HFF-Myc (cell line): Measurements from ENCODE around the gene RNFT2.
A peak's percentile ranks its signal among the peaks of the same experiment; 100 is the strongest.

Experiments used
- DNase-seq: peaks from one replicate; pipeline ENCODE4 v3.0.0-alpha.2; 2011; ENCODE audit warnings: low read depth; ENCODE audit errors: extremely low read depth
- H3K4me3 ChIP-seq: replicated peaks from 2 replicates; pipeline ENCODE4 v1.5.1; 2011; ENCODE audit warnings: low read depth, mild to moderate bottlenecking, control low read depth, low read length
- CTCF ChIP-seq: IDR thresholded peaks from 2 replicates; pipeline ENCODE4 v1.5.1; 2012; ENCODE audit warnings: mild to moderate bottlenecking, low read depth, low read length, control low read depth; ENCODE audit errors: missing control alignments

RNFT2 gene

DNA sequence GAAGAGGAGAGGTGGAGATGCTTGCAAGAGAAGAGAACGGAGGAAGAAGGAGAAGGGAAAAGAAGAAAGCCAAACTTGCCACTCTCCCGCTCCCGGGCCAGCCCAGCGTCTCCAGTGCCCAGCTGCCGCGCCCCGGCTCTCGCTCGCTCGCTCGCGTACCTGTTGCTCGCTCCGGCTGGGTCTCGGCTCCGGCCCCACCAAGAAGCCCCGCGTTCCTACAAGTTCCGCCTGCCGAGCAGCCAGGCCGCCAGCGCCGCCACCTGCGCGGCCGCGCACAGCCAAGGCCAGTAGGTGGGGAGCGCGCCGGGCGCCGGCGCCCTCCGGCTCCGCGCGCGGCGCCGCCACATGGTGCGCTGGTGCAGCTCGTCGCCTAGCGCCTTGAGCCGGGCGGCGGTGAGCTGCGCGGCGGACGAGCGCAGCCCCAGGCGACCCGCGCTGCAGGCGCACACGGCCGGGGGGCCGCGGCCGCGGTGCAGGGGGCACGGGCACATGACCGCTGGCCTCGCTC lies 142.8 kb downstream of the RNFT2 start:
- peak overlapping the region; percentile 24; the same call in 1 of the 2 replicates for H3K4me3 ChIP-seq
- no peak for TF ChIP-seq CTCF
- DNase-seq: no peak

DNA sequence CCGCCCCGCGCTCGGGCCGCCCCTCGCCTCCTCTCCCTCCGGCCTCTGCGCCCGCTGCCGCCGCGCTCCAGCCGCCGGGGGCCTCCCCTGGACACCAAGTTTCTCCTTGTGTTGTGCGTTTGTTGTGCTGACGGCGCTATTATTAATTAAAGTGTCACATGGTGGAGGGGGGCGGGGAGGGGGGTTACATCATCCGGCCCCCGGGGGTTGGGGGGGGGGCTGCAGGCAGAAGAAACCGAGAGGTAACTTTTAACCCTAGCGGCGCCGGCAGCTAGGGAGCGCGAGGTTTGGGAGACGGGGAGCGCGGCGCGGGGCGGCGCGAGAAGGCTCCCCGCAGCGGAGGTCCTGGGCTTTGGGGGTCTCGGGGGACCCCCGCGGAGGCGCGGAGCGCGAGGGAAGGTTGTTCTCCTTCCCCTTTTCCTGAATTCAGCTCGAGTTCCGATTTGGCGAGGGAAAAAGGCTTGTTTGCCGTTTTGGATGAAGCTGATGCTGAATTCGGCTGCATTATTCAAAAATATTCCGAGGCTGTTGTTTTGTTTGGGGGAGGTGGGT lies 143.3 kb downstream of the RNFT2 start, which contains the start of gene HRK:
Gene HRK, minus strand, starts transcription at position 117 of the 552 bp plus-strand sequence. CDS start 134 bp downstream, outside the sequence.
- peak within 1 kb of the TSS; percentile 24; the same call in 1 of the 2 replicates for H3K4me3 ChIP-seq
- TF ChIP-seq CTCF: no peak
- DNase-seq: no peak

DNA sequence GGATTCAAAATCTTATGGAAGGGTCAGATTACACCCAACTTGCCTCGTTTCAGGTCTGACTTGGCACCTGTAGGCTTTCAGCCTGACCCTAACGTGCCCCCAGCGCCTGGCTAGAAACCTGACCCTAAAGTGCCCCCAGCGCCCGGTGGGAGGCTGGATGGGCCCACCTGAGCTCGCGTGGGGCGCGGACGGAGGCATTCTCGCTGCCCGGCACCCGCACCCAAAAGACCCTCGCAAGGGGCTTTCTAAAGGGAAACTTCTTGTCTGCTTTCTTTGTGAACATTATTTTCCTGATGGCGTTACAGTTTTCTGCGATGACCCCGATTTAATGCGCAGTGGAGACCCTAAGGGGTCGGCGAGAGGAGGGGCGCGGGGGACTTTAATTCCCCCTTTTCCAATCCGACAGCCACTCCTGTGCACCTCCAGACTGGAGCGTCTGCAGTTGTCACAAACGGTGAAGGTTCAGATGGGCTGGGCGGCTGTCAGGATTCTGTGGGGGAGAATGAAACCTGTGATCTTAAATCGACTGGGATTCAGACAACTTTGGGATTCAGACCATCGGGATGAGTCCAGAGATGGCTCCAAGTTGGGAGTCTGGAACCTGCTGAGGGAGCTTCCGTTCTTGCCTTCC lies 143.9 kb downstream of the RNFT2 start:
- 0 out of 2 replicates have a peak overlapping the region, but pooled peaks have one; percentile 13 for H3K4me3 ChIP-seq
- no peak for DNase-seq

GRCh38 chr12:116882742-116883141 lies 144.6 kb downstream of the RNFT2 start:
- no peak overlapping the region for H3K4me3 ChIP-seq
- DNase-seq: no peak
- peak; percentile 40 for TF ChIP-seq CTCF

More for the DNA sequence above, 143.9 kb downstream of the RNFT2 start:
- TF ChIP-seq CTCF: no peak

DNA sequence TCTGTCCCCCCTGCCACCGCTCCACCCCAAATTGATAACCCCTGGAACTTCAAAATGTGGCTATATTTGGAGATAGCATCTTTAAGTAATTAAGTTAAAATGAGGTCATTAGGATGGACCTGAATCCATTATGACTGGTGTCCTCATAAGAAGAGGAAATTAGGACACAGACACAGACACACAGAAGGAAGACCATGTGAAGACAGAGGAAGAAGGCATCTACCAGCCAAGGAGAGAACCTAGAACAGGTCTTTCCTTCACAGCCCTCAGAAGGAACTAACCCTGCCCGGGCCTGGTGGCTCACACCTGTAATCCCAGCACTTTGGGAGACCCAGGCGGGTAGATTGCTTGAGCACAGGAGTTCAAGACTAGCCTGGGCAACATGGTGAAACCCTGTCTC lies 146.8 kb downstream of the RNFT2 start:
- no peak overlapping the region for H3K4me3 ChIP-seq
- no peak for TF ChIP-seq CTCF
- no peak for DNase-seq

- no peak overlapping the region for H3K4me3 ChIP-seq
- no peak for TF ChIP-seq CTCF
- no peak for DNase-seq
These were observed 147.4 kb downstream of the RNFT2 start for GRCh38 chr12:116885491-116885890.

GRCh38 chr12:116887244-116887643 lies 149.1 kb downstream of the RNFT2 start:
- no peak for DNase-seq
- H3K4me3 ChIP-seq: no peak overlapping the region
- TF ChIP-seq CTCF: no peak
